HG02678 (cell line): Measurements from ENCODE around the gene TRAPPC5.
A peak's percentile ranks its signal among the peaks of the same experiment; 100 is the strongest.

Source experiments
- ATAC-seq: cut with Tn5 transposase; IDR thresholded peaks from one replicate; pipeline ENCODE4 v1.9.1; 2021; ENCODE audit warnings: mild to moderate bottlenecking, moderate library complexity; ENCODE audit not compliant: unreplicated experiment

Gene TRAPPC5

GRCh38 chr19:7674010-7675005 is 6.3 kb upstream of the TRAPPC5 start:
- ATAC-seq: no peak

- ATAC-seq: no peak
These were observed 4.3 kb upstream of the TRAPPC5 start for GRCh38 chr19:7676376-7676775.

- no peak for ATAC-seq
These were observed 3.8 kb upstream of the TRAPPC5 start, which contains the start of gene MCEMP1 for GRCh38 chr19:7676854-7677253. MCEMP1 (plus strand) TSS chr19:7677090; CDS start chr19:7677121, 31 bp downstream.

- ATAC-seq: no peak
These were observed 2.8 kb upstream of the TRAPPC5 start for GRCh38 chr19:7677669-7678311.

GRCh38 chr19:7678971-7679751 is 1.5 kb upstream of the TRAPPC5 start:
- ATAC-seq: peak; percentile 40

- no peak for ATAC-seq
These were observed 645 bp upstream of the TRAPPC5 start for GRCh38 chr19:7679771-7680605.

- no peak for ATAC-seq
These were observed 924 bp downstream of the TRAPPC5 start for GRCh38 chr19:7681340-7682174.

- no peak for ATAC-seq
These were observed 1.7 kb downstream of the TRAPPC5 start for GRCh38 chr19:7682175-7682855.

GRCh38 chr19:7685546-7686445 is 5.2 kb downstream of the TRAPPC5 start:
- no peak for ATAC-seq

- no peak for ATAC-seq
These were observed 6.5 kb downstream of the TRAPPC5 start for GRCh38 chr19:7687177-7687576.

GRCh38 chr19:7689165-7689564 is 8.5 kb downstream of the TRAPPC5 start:
- no peak for ATAC-seq

- no peak for ATAC-seq
These were observed 10.2 kb downstream of the TRAPPC5 start for GRCh38 chr19:7690779-7691258.

GRCh38 chr19:7691497-7691896 is 10.9 kb downstream of the TRAPPC5 start:
- no peak for ATAC-seq

- ATAC-seq: no peak
These were observed 11.9 kb downstream of the TRAPPC5 start for GRCh38 chr19:7692417-7693088.

GRCh38 chr19:7694499-7694898 is 13.9 kb downstream of the TRAPPC5 start:
- ATAC-seq: no peak

- no peak for ATAC-seq
These were observed 17.2 kb downstream of the TRAPPC5 start for GRCh38 chr19:7697721-7698287.

- no peak for ATAC-seq
These were observed 17.9 kb downstream of the TRAPPC5 start for GRCh38 chr19:7698583-7698982.
